ENCODE measurements around the gene NOD2. TPM values are rescaled to one million over a fixed set of nuclear protein-coding genes. Genes with fewer than 3 reads are reported as not detected.

NOD2 gene
- total and polyA plus RNA-seq, 2 experiments from 2014 or later = 0.27 to 0.66 TPM

GRCh38 chr16:50778284-50779163 lies 85.1 kb downstream of the NOD2 start:
- no peak overlapping the region for H3K4me3 Mint-ChIP-seq
- ATAC-seq = no peak

More at GRCh38 chr16:50778284-50779163, 85.1 kb downstream of the NOD2 start:
- DNase-seq (ENCODE audit: low spot score) = no peak
- H3K27me3 ChIP-seq (ENCODE audit: insufficient read depth) = no peaks in the 10 kb centered on the region
- H3K9me2 ChIP-seq (ENCODE audit: insufficient read depth) = no peaks in the 10 kb centered on the region
- TF ChIP-seq JUNB (IDR thresholded peaks at IDR 0.05; ENCODE audit: unreplicated experiment) = no peak
- TF ChIP-seq EZH2 (IDR thresholded peaks at IDR 0.05; ENCODE audit: low read depth, unreplicated experiment) = no peak
- no peak for TF ChIP-seq CREB1 (CRISPR knock-in tag; IDR thresholded peaks at IDR 0.05; ENCODE audit: low read depth)
- TF ChIP-seq ZNF114 (CRISPR knock-in tag; IDR thresholded peaks at IDR 0.05) = no peak
- no peak for TF ChIP-seq CTCF (conservative IDR thresholded peaks at IDR 0.05; ENCODE audit: low read depth in 2 of 2)
- no peak for TF ChIP-seq POLR2AphosphoS5 (IDR thresholded peaks at IDR 0.05; ENCODE audit: low read depth)
- no peak for TF ChIP-seq NANOG (IDR thresholded peaks at IDR 0.05; ENCODE audit: borderline replicate concordance)
- TF ChIP-seq ZNF331 (CRISPR knock-in tag; IDR thresholded peaks at IDR 0.05; ENCODE audit: low read depth) = no peak
- no peak for TF ChIP-seq ETS1 (IDR thresholded peaks at IDR 0.05)
- TF ChIP-seq EZH2phosphoT487 (IDR thresholded peaks at IDR 0.05; ENCODE audit: unreplicated experiment) = no peak
- no peak for TF ChIP-seq ZNF462 (CRISPR knock-in tag; IDR thresholded peaks at IDR 0.05)
- TF ChIP-seq REST (IDR thresholded peaks at IDR 0.05; ENCODE audit: unreplicated experiment) = no peak
- TF ChIP-seq STAT1 (IDR thresholded peaks at IDR 0.05; ENCODE audit: unreplicated experiment) = no peak
- H3K4me2 ChIP-seq = no peak overlapping the region
- no peak overlapping the region for H2AFZ ChIP-seq
- Mint-ChIP-seq H3K36me3 (ENCODE audit: low read depth) (no peaks in the 10 kb centered on the region; the same call in 2 of the 3 replicates), H3K27me3 (ENCODE audit: insufficient read depth, low read depth, poor library complexity) (peaks cover 1% of the 10 kb centered on the region), H3K9me3 (no peaks in the 10 kb centered on the region), H3K4me1 (no peaks in the 10 kb centered on the region), H3K27ac (no peak overlapping the region)
- no peak overlapping the region for H3K4me3 ChIP-seq
- H3K27ac ChIP-seq (ENCODE audit: low read depth) = no peak overlapping the region
- no peaks in the 10 kb centered on the region for H4K20me1 ChIP-seq (replicated peaks; ENCODE audit: insufficient read depth)
- H3K36me3 ChIP-seq (ENCODE audit: insufficient read depth) = no peaks in the 10 kb centered on the region; the same call in 1 of the 2 replicates
- H3K79me2 ChIP-seq (replicated peaks; ENCODE audit: insufficient read depth) = no peaks in the 10 kb centered on the region
- no peaks in the 10 kb centered on the region for H3F3A ChIP-seq (replicated peaks; ENCODE audit: low read depth)
- H3K4me1 ChIP-seq (ENCODE audit: insufficient read depth) = no peaks in the 10 kb centered on the region
